Measurements from ENCODE around the gene FAM200A. TPM values are rescaled to one million over a fixed set of nuclear protein-coding genes. Genes with fewer than 3 reads are reported as not detected.
A peak's percentile ranks its signal among the peaks of the same experiment; 100 is the strongest.

FAM200A gene
- total and polyA plus RNA-seq, 9 donors: 6.4 to 13.5 (median 8.9) TPM

- Histone ChIP-seq H3K36me3 (peaks cover 3% of the 10 kb centered on the region), H3K27ac (no peak overlapping the region), H3K4me1 (ENCODE audit: insufficient read depth) (peaks cover 9% of the 10 kb centered on the region), H3K4me3 (peak overlapping the region; percentile 99), H3K27me3 (no peaks in the 10 kb centered on the region), H3K9me3 (peaks cover 0 to 18% of the 10 kb centered on the region in 2 donors)
- intact Hi-C loops (cut with DNase I): no loop called here
- no peak for TF ChIP-seq POLR2A (IDR thresholded peaks at IDR 0.05)
- no peak for TF ChIP-seq CTCF (IDR thresholded peaks at IDR 0.05)
- DNase-seq: no peak
- WGBS, 3 donors: 81 to 84% (median 83%) methylated on average over 6 of the region's 6 CpGs
Observed at GRCh38 chr7:99497766-99498545, 54.0 kb downstream of the FAM200A start.

Other genes with a start within 250 kb of the FAM200A start
- gene ARPC1A, start 226.2 kb downstream of the FAM200A start, total RNA-seq: 100 to 1,000 TPM in 5 of 7 donors, 10 to 100 TPM in 2; 83.7 to 134 (median 112) TPM
- gene ARPC1A, start 226.2 kb downstream of the FAM200A start, polyA plus RNA-seq: 100 to 1,000 TPM in 1 of 2 donors, 10 to 100 TPM in 1; 98.1 to 138 TPM
- gene ARPC1B, start 177.4 kb downstream of the FAM200A start, total RNA-seq: 10 to 100 TPM; 24.2 to 82.5 (median 42.9) TPM
- gene ARPC1B, start 177.4 kb downstream of the FAM200A start, polyA plus RNA-seq: 10 to 100 TPM; 63.4 to 77.9 TPM
- gene PDAP1, start 143.5 kb downstream of the FAM200A start, total RNA-seq: 10 to 100 TPM; 31.1 to 90.0 (median 83.9) TPM
- gene PDAP1, start 143.5 kb downstream of the FAM200A start, polyA plus RNA-seq: 100 to 1,000 TPM in 1 of 2 donors, 10 to 100 TPM in 1; 81.5 to 155 TPM
- 10 to 100 TPM; 44.4 to 96.4 (median 53.4) TPM for gene BUD31, start 143.1 kb downstream of the FAM200A start, total RNA-seq
- 100 to 1,000 TPM in 1 of 2 donors, 10 to 100 TPM in 1; 75.6 to 157 TPM for gene BUD31, start 143.1 kb downstream of the FAM200A start, polyA plus RNA-seq
- gene PTCD1, start 113.3 kb downstream of the FAM200A start, total RNA-seq: 1 to 10 TPM; 3.9 to 8.3 (median 7.3) TPM
- 1 to 10 TPM; 3.5 to 7.5 TPM for gene PTCD1, start 113.3 kb downstream of the FAM200A start, polyA plus RNA-seq
- gene CPSF4, start 113.2 kb downstream of the FAM200A start, total RNA-seq: 10 to 100 TPM; 12.1 to 40.9 (median 32.9) TPM
- gene CPSF4, start 113.2 kb downstream of the FAM200A start, polyA plus RNA-seq: 10 to 100 TPM; 10.7 to 36.4 TPM
- 100 to 1,000 TPM; 122 to 415 (median 142) TPM for gene ATP5MF, start 85.9 kb downstream of the FAM200A start, total RNA-seq
- gene ATP5MF, start 85.9 kb downstream of the FAM200A start, polyA plus RNA-seq: 100 to 1,000 TPM; 418 to 456 TPM
- 10 to 100 TPM in 4 of 7 donors, 1 to 10 TPM in 3; 4.4 to 10.6 (median 10.1) TPM for gene ZNF789, start 79.2 kb downstream of the FAM200A start, total RNA-seq
- gene ZNF789, start 79.2 kb downstream of the FAM200A start, polyA plus RNA-seq: 10 to 100 TPM in 1 of 2 donors, 1 to 10 TPM in 1; 6.7 to 15.8 TPM
- 10 to 100 TPM; 29.5 to 43.8 (median 36.7) TPM for gene ZNF394, start 51.8 kb downstream of the FAM200A start, total RNA-seq
- gene ZNF394, start 51.8 kb downstream of the FAM200A start, polyA plus RNA-seq: 10 to 100 TPM; 19.2 to 23.1 TPM
- 10 to 100 TPM in 1 of 7 donors, 1 to 10 TPM in 6; 5.4 to 12.1 (median 8.6) TPM for gene ZKSCAN5, start 47.5 kb downstream of the FAM200A start, total RNA-seq
- 10 to 100 TPM in 1 of 2 donors, 1 to 10 TPM in 1; 5.2 to 10.5 TPM for gene ZKSCAN5, start 47.5 kb downstream of the FAM200A start, polyA plus RNA-seq
- 10 to 100 TPM; 48.7 to 68.5 (median 62.4) TPM for gene ZNF655, start 6.5 kb upstream of the FAM200A start, total RNA-seq
- gene ZNF655, start 6.5 kb upstream of the FAM200A start, polyA plus RNA-seq: 10 to 100 TPM; 33.0 to 44.6 TPM
- gene TMEM225B, start 46.2 kb upstream of the FAM200A start, total RNA-seq: 1 to 10 TPM in 4 of 7 donors, under 1 TPM in 3; 0.25 to 3.5 (median 1.2) TPM
- gene TMEM225B, start 46.2 kb upstream of the FAM200A start, polyA plus RNA-seq: 1 to 10 TPM in 1 of 2 donors, under 1 TPM in 1; 0.84 to 1.7 TPM
- 10 to 100 TPM; 10.2 to 21.1 (median 18.2) TPM for gene ZSCAN25, start 64.8 kb upstream of the FAM200A start, total RNA-seq
- gene ZSCAN25, start 64.8 kb upstream of the FAM200A start, polyA plus RNA-seq: 10 to 100 TPM in 1 of 2 donors, 1 to 10 TPM in 1; 9.8 to 10.7 TPM
- 10 to 100 TPM in 1 of 7 donors, 1 to 10 TPM in 3, under 1 TPM in 3; 0.20 to 34.5 (median 1.9) TPM for gene CYP3A5, start 127.9 kb upstream of the FAM200A start, total RNA-seq
- 1 to 10 TPM in 1 of 2 donors, under 1 TPM in 1; 0.45 to 1.3 TPM for gene CYP3A5, start 127.9 kb upstream of the FAM200A start, polyA plus RNA-seq
- gene CYP3A7, start 183.1 kb upstream of the FAM200A start, total RNA-seq: under 1 TPM in 4 of 7 donors, not detected in 3; 0.20 to 0.36 (median 0.31) TPM
- gene CYP3A7, start 183.1 kb upstream of the FAM200A start, polyA plus RNA-seq: under 1 TPM; 0.04 to 0.30 TPM
- 1 to 10 TPM in 2 of 7 donors, under 1 TPM in 4, not detected in 1; 0.15 to 3.7 (median 0.49) TPM for gene CYP3A4, start 232.1 kb upstream of the FAM200A start, total RNA-seq
- under 1 TPM; 0.05 to 0.25 TPM for gene CYP3A4, start 232.1 kb upstream of the FAM200A start, polyA plus RNA-seq

Data from ovary (tissue), 9 donors.